Kidney (tissue), 14 donors: ENCODE results near the gene EFNA2. TPM values are rescaled to one million over a fixed set of nuclear protein-coding genes. Genes with fewer than 3 reads are reported as not detected.
A peak's percentile ranks its signal among the peaks of the same experiment; 100 is the strongest.

Experiments
- DNase-seq, 5 donors: peaks; one replicate each; pipeline ENCODE4 v3.0.0-alpha.2; 2013 to 2020
- FAIRE-seq: peaks from 2 replicates; lab custom pipeline; 2012; peaks lifted over from hg19 to GRCh38; lab: Jason Lieb, UNC
- H3K27ac ChIP-seq, 2 donors: one replicate each; pipeline ENCODE4 v1.7.0; 2013; ENCODE audit warnings: low read depth in 2 of 2, low read length in 2 of 2, inconsistent platforms in 1 of 2
- H3K27me3 ChIP-seq: one replicate; pipeline ENCODE4 v1.7.1; 2013; ENCODE audit warnings: low read length, inconsistent platforms; ENCODE audit not compliant: control insufficient read depth, insufficient read depth
- H3K36me3 ChIP-seq, 3 donors: one replicate each; pipeline versions ENCODE4 v1.7.0 to v1.7.1; 2013; ENCODE audit warnings: low read length in 3 of 3, control low read depth in 1 of 3, inconsistent platforms in 1 of 3; ENCODE audit not compliant: insufficient read depth in 3 of 3, control insufficient read depth in 2 of 3
- H3K4me1 ChIP-seq, 3 donors: one replicate each; pipeline versions ENCODE4 v1.7.0 to v1.7.1; 2013; ENCODE audit warnings: low read length in 3 of 3, inconsistent platforms in 1 of 3, low read depth in 1 of 3; ENCODE audit not compliant: control insufficient read depth in 2 of 3, insufficient read depth in 2 of 3
- H3K4me3 ChIP-seq, 3 donors: one replicate each; pipeline versions ENCODE4 v1.7.0 to v1.8.1; 2013; ENCODE audit warnings: low read length in 3 of 3, control low read depth in 1 of 3, inconsistent platforms in 1 of 3
- H3K9ac ChIP-seq, 3 donors: one replicate each; pipeline versions ENCODE4 v1.7.0 to v1.7.1; 2013; ENCODE audit warnings: low read length in 3 of 3, control low read depth in 1 of 3, inconsistent platforms in 1 of 3
- H3K9me3 ChIP-seq, 3 donors: one replicate each; pipeline versions ENCODE4 v1.7.0 to v1.7.1; 2013; ENCODE audit warnings: low read length in 3 of 3, control low read depth in 1 of 3, inconsistent platforms in 1 of 3; ENCODE audit not compliant: control insufficient read depth in 2 of 3, insufficient read depth in 1 of 3
- CTCF ChIP-seq: IDR thresholded peaks from 3 replicates; pipeline ENCODE4 v1.5.1; 2012; ENCODE audit warnings: mild to moderate bottlenecking, moderate library complexity, borderline replicate concordance; ENCODE audit not compliant: insufficient read depth; ENCODE audit errors: extremely low read depth
- intact Hi-C: fragments of 100-400 bp; cut with DNase I; formaldehyde crosslinking; loops from one replicate; pipeline ENCODE4 v1.11.1; 2022
- polyA plus RNA-seq: library from polyadenylated mRNA; stranded (reverse); fragments of 350-450 nt; fragmentation: Illumina TruSeq; extraction: RNeasy Lipid Tissue Mini Kit (QIAGEN cat#74804); gene quantifications from one replicate; pipeline ENCODE4 v1.2.3, GENCODE V29; 2014; ENCODE audit warnings: low read depth, low replicate concordance; ENCODE audit not compliant: insufficient read depth
- total RNA-seq: library from RNA; stranded (reverse); fragmentation: NEBNext Ultra II Directional; extraction: Animal tissue kit (Norgen Biotek cat#: 25700); gene quantifications from one replicate; pipeline ENCODE4 v1.2.1, GENCODE V29; 2021
- donor health status: control.
- donor health status: control.
- donor health status: control.
- donor health status: control.
- donor health status: control.
- donor health status: DM: yes; HTN: yes; CAD: no.
- donor health status: Normal renal cell carcinoma (clear cell type).

The EFNA2 gene
- total and polyA plus RNA-seq, 2 donors from 2014 or later: not detected

DNA sequence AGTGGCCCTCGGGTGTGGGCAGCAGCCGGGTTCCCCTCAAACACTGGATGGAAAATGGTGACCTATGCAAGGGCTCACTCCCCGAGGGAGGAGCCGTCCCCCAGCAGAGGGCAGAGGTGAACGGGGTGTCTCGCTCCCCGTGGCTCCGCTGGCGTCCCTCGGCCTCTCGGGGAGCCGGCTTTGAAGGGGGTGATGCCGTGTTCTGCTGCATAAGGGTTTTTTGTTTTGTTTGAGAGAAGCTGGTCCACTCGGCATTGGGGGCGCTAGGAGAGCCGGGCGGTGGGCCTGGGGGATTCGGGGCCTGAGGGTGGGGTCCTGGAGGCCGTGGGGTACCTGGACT is 4.0 kb downstream of the EFNA2 start:
- no peak for TF ChIP-seq CTCF
- Histone ChIP-seq H3K9me3 (no peaks in the 10 kb centered on the region), H3K4me1 (no peaks in the 10 kb centered on the region), H3K9ac (no peak overlapping the region), H3K27me3 (no peaks in the 10 kb centered on the region), H3K27ac (no peak overlapping the region), H3K4me3 (no peak overlapping the region), H3K36me3 (no peaks in the 10 kb centered on the region)
- DNase-seq (peak in 1 of 5 donors; percentile 49), FAIRE-seq (no peak)
- intact Hi-C loops: no loop called here

GRCh38 chr19:1290196-1290702 is 4.6 kb downstream of the EFNA2 start:
- no peak for FAIRE-seq

GRCh38 chr19:1290703-1291651 is 5.3 kb downstream of the EFNA2 start:
- Histone ChIP-seq H3K9me3 (no peaks in the 10 kb centered on the region), H3K27ac (no peak overlapping the region), H3K9ac (no peak overlapping the region), H3K27me3 (no peaks in the 10 kb centered on the region), H3K4me3 (no peak overlapping the region), H3K36me3 (no peaks in the 10 kb centered on the region), H3K4me1 (peaks cover 0 to 3% (median 0%) of the 10 kb centered on the region in 3 donors)
- FAIRE-seq: no peak
- DNase-seq: peak in 1 of 5 donors; percentile 75
- intact Hi-C loops: no loop called here
- TF ChIP-seq CTCF: no peak

More at GRCh38 chr19:1290196-1290702, 4.6 kb downstream of the EFNA2 start:
- Histone ChIP-seq H3K9me3 (no peaks in the 10 kb centered on the region), H3K27ac (no peak overlapping the region), H3K27me3 (no peaks in the 10 kb centered on the region), H3K4me3 (no peak overlapping the region), H3K36me3 (no peaks in the 10 kb centered on the region), H3K4me1 (peaks cover 0 to under 1% (median 0%) of the 10 kb centered on the region in 3 donors), H3K9ac (no peak overlapping the region)
- no peak for TF ChIP-seq CTCF
- intact Hi-C loops: no loop called here
- DNase-seq: peak in 1 of 5 donors; percentile 66
